Lung (tissue), 12 donors: ENCODE data around the gene GNA15. TPM values are rescaled to one million over a fixed set of nuclear protein-coding genes. Genes with fewer than 3 reads are reported as not detected.
A peak's percentile ranks its signal among the peaks of the same experiment; 100 is the strongest.

Experiments used
- ATAC-seq: fragments of 200-7000 bp; cut with Tn5 transposase; one replicate; pipeline ENCODE4 v1.9.1; 2020; ENCODE audit warnings: moderate number of reproducible peaks; ENCODE audit not compliant: insufficient read depth, low FRiP score
- DNase-seq, 3 donors: peaks; one replicate each; pipeline ENCODE4 v3.0.0-alpha.2; 2013 to 2017
- H3K27ac ChIP-seq, 2 donors: one replicate each; pipeline ENCODE4 v1.5.1; 2013; ENCODE audit warnings: mild to moderate bottlenecking in 2 of 2, moderate library complexity in 2 of 2, control low read depth in 1 of 2, inconsistent platforms in 1 of 2, low read depth in 1 of 2, low read length in 1 of 2
- H3K27me3 ChIP-seq, 3 donors: one replicate each; pipeline ENCODE4 v1.5.1; 2013; ENCODE audit warnings: low read length in 2 of 3; ENCODE audit not compliant: control insufficient read depth in 3 of 3, insufficient read depth in 3 of 3
- H3K36me3 ChIP-seq, 4 donors: one replicate each; pipeline ENCODE4 v1.5.1; 2013; ENCODE audit warnings: low read length in 4 of 4, mild to moderate bottlenecking in 1 of 4, moderate library complexity in 1 of 4; ENCODE audit not compliant: control insufficient read depth in 4 of 4, insufficient read depth in 4 of 4
- H3K4me1 ChIP-seq, 5 donors: one replicate each; pipeline ENCODE4 v1.5.1; 2013; ENCODE audit warnings: low read length in 5 of 5, mild to moderate bottlenecking in 2 of 5, moderate library complexity in 1 of 5; ENCODE audit not compliant: control insufficient read depth in 5 of 5, insufficient read depth in 5 of 5
- H3K4me3 ChIP-seq: one replicate; pipeline ENCODE4 v1.5.1; 2013; ENCODE audit warnings: mild to moderate bottlenecking, control low read depth, moderate library complexity
- H3K9ac ChIP-seq, 2 donors: one replicate each; pipeline ENCODE4 v1.5.1; 2013; ENCODE audit warnings: low read length in 2 of 2, control low read depth in 1 of 2; ENCODE audit not compliant: insufficient read depth in 1 of 2
- H3K9me3 ChIP-seq, 4 donors: one replicate each; pipeline ENCODE4 v1.5.1; 2013; ENCODE audit warnings: low read length in 3 of 4, mild to moderate bottlenecking in 1 of 4, moderate library complexity in 1 of 4; ENCODE audit not compliant: control insufficient read depth in 4 of 4, insufficient read depth in 3 of 4
- WGBS, 2 donors: extraction: QIAGEN DNeasy Blood & Tissue Kit; methylation state at CpG; one replicate each; pipeline ENCODE4 v1.1.7; 2013; 5-methylcytosine and 5-hydroxymethylcytosine counted together
- polyA plus RNA-seq, 2 donors: library from polyadenylated mRNA; stranded (reverse); fragments of 200-250 nt; gene quantifications; one replicate each; pipeline ENCODE4 v1.2.1, GENCODE V29; 2013
- total RNA-seq, 2 donors: library from RNA; depleted of rRNA in 1 of 2; stranded (reverse); fragments of >200 nt in 1 of 2; gene quantifications; one replicate each; pipeline ENCODE4 v1.2.1, GENCODE V29; 2014 to 2021
- TF ChIP-seq, protein P1 (sequence below): IDR thresholded peaks from 2 replicates; pipeline ENCODE4 v1.5.1; 2012; ENCODE audit warnings: mild to moderate bottlenecking; ENCODE audit errors: control extremely low read depth, extremely low read depth
- donor health status: control.
- donor health status: control.
- donor health status: Bipolar disorder and iron deficiency.
- donor health status: healthy.
- donor health status: DM: yes; HTN: yes; CAD: no.

The GNA15 gene
- total and polyA plus RNA-seq, 4 donors = 18.6 to 65.4 (median 28.7) TPM

DNA sequence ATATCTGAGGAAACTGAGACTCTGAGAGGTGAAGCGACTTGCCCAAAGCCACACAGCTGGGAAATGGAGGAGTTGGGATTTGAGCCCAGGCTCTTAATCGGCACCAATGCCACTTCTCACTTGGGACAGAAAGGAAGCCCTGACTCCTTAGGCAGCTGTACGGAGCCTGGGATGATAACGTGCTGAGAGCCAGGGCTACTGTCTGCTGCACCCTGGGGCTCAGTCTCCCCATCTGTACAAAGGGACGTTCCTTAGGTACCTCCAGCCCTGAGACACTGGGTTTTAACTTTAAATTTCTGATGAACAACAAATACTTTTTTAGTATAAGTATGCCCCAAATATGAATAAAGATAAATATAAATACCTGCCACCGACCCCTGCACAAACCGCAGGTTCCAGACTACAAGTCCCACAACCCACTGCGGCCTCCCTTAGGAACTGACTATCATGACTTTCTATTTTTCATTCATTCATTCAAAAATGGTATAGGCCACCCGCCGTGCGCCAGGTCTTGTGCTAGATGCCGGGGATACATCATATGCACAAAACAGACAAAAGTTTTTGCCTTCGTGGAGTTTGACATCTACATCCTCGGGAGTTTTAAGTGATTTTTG lies 49.1 kb downstream of the GNA15 start:
- TF ChIP-seq, protein P1, sequence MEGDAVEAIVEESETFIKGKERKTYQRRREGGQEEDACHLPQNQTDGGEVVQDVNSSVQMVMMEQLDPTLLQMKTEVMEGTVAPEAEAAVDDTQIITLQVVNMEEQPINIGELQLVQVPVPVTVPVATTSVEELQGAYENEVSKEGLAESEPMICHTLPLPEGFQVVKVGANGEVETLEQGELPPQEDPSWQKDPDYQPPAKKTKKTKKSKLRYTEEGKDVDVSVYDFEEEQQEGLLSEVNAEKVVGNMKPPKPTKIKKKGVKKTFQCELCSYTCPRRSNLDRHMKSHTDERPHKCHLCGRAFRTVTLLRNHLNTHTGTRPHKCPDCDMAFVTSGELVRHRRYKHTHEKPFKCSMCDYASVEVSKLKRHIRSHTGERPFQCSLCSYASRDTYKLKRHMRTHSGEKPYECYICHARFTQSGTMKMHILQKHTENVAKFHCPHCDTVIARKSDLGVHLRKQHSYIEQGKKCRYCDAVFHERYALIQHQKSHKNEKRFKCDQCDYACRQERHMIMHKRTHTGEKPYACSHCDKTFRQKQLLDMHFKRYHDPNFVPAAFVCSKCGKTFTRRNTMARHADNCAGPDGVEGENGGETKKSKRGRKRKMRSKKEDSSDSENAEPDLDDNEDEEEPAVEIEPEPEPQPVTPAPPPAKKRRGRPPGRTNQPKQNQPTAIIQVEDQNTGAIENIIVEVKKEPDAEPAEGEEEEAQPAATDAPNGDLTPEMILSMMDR = no peak
- DNase-seq (no peak), ATAC-seq (no peak)
- H3K9me3 ChIP-seq = no peaks in the 10 kb centered on the region
- no peaks in the 10 kb centered on the region for H3K27me3 ChIP-seq
- 19 to 24% methylated on average over 14 of the region's 14 CpGs for WGBS, 2 donors
- H3K36me3 ChIP-seq = peaks cover 0 to 4% (median 0%) of the 10 kb centered on the region in 4 donors
- H3K27ac ChIP-seq = peak overlapping the region in 1 of 2 donors; percentile 24
- no peak overlapping the region for H3K4me3 ChIP-seq
- peaks cover 0 to 24% (median 4%) of the 10 kb centered on the region in 5 donors for H3K4me1 ChIP-seq
- no peak overlapping the region for H3K9ac ChIP-seq

DNA sequence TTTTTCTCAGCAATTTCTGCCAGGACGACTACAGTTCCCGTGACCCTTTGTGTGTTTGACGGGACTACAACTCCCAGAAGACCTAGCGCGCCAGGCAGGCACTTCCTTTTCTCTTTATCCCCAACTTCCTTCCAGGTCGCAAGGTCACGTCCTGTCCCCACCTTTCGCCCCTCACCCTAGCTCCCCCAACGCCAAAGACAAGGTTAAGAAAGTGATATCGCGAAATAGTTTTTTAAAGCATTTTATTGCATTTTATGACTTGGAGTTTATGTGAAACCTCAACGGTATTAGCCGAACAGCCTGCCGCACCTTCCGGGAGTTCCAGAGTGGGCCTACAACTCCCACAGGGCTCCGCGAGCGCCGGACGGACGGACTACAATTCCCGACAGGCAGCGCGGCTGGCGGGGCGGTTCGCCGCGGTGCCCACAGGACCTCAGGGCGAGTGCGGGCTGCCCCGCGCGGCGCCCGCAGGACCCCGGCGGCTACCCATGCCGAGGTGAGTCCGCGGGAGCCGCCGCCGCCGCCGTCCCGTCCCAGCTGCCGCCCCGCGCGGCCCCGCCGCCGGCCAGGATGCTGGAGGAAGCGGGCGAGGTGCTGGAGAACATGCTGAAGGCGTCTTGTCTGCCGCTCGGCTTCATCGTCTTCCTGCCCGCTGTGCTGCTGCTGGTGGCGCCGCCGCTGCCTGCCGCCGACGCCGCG lies 49.8 kb downstream of the GNA15 start, which contains the start of gene NCLN:
Gene NCLN, plus strand, starts transcription at position 470 of the 699 bp plus-strand sequence. Its CDS starts 101 bp downstream, at position 571.
- TF ChIP-seq, protein P1 = no peak

DNA sequence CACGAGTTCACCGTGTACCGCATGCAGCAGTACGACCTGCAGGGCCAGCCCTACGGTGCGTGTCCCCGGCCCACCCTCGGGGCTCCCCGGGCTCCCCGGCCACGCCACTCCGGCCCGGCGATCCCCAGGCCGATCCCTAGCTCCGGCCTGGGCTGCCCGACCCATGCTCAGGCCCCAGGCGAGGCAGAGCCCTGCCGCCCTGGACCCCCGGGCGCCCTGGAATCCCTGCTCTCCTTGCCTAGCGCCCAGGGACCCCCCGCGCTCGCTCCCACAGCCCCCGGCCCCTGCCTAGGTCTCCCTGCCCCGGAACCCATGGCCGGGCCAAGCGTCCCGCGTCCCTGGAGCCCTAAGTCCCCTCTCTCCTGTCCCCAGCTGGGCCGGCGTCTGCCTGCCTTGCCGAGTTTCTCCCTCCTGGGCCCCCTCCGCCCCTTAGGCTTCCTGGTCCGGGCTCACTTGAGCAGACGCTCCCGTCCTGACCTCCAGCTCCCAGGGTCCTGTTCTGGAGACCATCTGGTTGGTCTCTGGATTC lies 50.4 kb downstream of the GNA15 start:
- ATAC-seq (peak; percentile 4), DNase-seq (no peak)
- WGBS, 2 donors = 0 to 1% methylated on average over 24 to 38 of the region's 38 CpGs
- peak overlapping the region; percentile 61 to 76 for H3K27ac ChIP-seq
- peak overlapping the region in 1 of 2 donors; percentile 37 for H3K9ac ChIP-seq
- no peaks in the 10 kb centered on the region for H3K9me3 ChIP-seq
- peaks cover 0 to 22% (median 4%) of the 10 kb centered on the region in 5 donors for H3K4me1 ChIP-seq
- TF ChIP-seq, protein P1 = no peak
- peak overlapping the region; percentile 93 for H3K4me3 ChIP-seq
- H3K36me3 ChIP-seq = peaks cover 0 to 12% (median 0%) of the 10 kb centered on the region in 4 donors
- H3K27me3 ChIP-seq = no peaks in the 10 kb centered on the region

More for the DNA sequence above, 49.8 kb downstream of the GNA15 start, which contains the start of gene NCLN:
- Histone ChIP-seq H3K4me1 (peaks cover 0 to 22% (median 4%) of the 10 kb centered on the region in 5 donors), H3K4me3 (peak within 1 kb of the TSS; percentile 93), H3K9ac (peak within 1 kb of the TSS; percentile 37 to 65), H3K9me3 (no peaks in the 10 kb centered on the region), H3K27ac (peak within 1 kb of the TSS; percentile 61 to 76), H3K36me3 (peaks cover 0 to 8% (median 0%) of the 10 kb centered on the region in 4 donors), H3K27me3 (no peaks in the 10 kb centered on the region)
- ATAC-seq (peak; percentile 97), DNase-seq (peak; percentile 96 to 97 (median 97))
- WGBS, 2 donors = 0% methylated on average over 58 to 69 of the region's 69 CpGs
